Neural cell (in vitro differentiated cells): Measurements from ENCODE around the gene KSR2. TPM values are rescaled to one million over a fixed set of nuclear protein-coding genes. Genes with fewer than 3 reads are reported as not detected.

Experiments used
- H2AFZ ChIP-seq: fragments of 200-600, 300-800 bp; sonication (generic), shearing (Covaris generic); 2 replicates; pipeline ENCODE4 v1.6.0; 2014; ENCODE audit warnings: low read depth, mild to moderate bottlenecking, antibody characterized with exemption, low read length, moderate library complexity
- H3F3A ChIP-seq: fragments of 200-600 bp; shearing (Covaris generic); 2 replicates; pipeline ENCODE4 v1.6.1; 2016; ENCODE audit warnings: mild to moderate bottlenecking, moderate library complexity, mixed read lengths, antibody characterized with exemption, low read length; ENCODE audit not compliant: insufficient read depth, poor library complexity, severe bottlenecking
- H3K27ac ChIP-seq: fragments of 200-600, 300-800 bp; sonication (generic), shearing (Covaris generic); 2 replicates; pipeline ENCODE4 v1.5.1; 2014; ENCODE audit warnings: mild to moderate bottlenecking, low read length, moderate library complexity
- H3K27me3 ChIP-seq: fragments of 300-800, 200-600 bp; sonication (generic), shearing (Covaris generic); 2 replicates; pipeline ENCODE4 v1.6.0; 2014; ENCODE audit warnings: mild to moderate bottlenecking, low read depth, low read length, moderate library complexity; ENCODE audit not compliant: insufficient read depth
- H3K36me3 ChIP-seq: fragments of 300-800, 200-600 bp; sonication (generic), shearing (Covaris generic); 2 replicates; pipeline ENCODE4 v1.5.1; 2014; ENCODE audit warnings: mild to moderate bottlenecking, antibody characterized with exemption, low read length, moderate library complexity; ENCODE audit not compliant: insufficient read depth
- H3K4me2 ChIP-seq: fragments of 300-800, 200-600 bp; sonication (generic), shearing (Covaris generic); 2 replicates; pipeline ENCODE4 v1.6.0; 2014; ENCODE audit warnings: mild to moderate bottlenecking, low read length
- H3K4me3 ChIP-seq: fragments of 300-800, 200-600 bp; sonication (generic), shearing (Covaris generic); 2 replicates; pipeline ENCODE4 v1.5.1; 2014; ENCODE audit warnings: mild to moderate bottlenecking, low read length, moderate library complexity
- H3K79me2 ChIP-seq: fragments of 200-600 bp; shearing (Covaris generic); replicated peaks from 2 replicates; pipeline ENCODE4 v1.6.0; 2014; ENCODE audit warnings: mild to moderate bottlenecking, low read length, moderate library complexity; ENCODE audit not compliant: insufficient read depth
- H3K9ac ChIP-seq: fragments of 300-800, 200-600 bp; sonication (generic), shearing (Covaris generic); 2 replicates; pipeline ENCODE4 v1.6.1; 2016; ENCODE audit warnings: mild to moderate bottlenecking, low read length, mixed read lengths
- H3K9me2 ChIP-seq: fragments of 200-600 bp; shearing (Covaris generic); 2 replicates; pipeline ENCODE4 v1.6.1; 2016; ENCODE audit warnings: mild to moderate bottlenecking, low read length, mixed read lengths; ENCODE audit not compliant: insufficient read depth
- H3K9me3 ChIP-seq: fragments of 200-600, 300-800 bp; sonication (generic), shearing (Covaris generic); 2 replicates; pipeline ENCODE4 v1.6.1; 2016; ENCODE audit warnings: mild to moderate bottlenecking, mixed run types, low read length, moderate library complexity, mixed read lengths
- H4K20me1 ChIP-seq: fragments of 200-600 bp; shearing (Covaris generic); 2 replicates; pipeline ENCODE4 v1.6.1; 2016; ENCODE audit warnings: mild to moderate bottlenecking, mixed run types; ENCODE audit not compliant: insufficient read depth
- CTCF ChIP-seq: fragments of 450-650 bp; IDR thresholded peaks from 2 replicates; pipeline ENCODE4 v1.5.1; 2014; ENCODE audit warnings: antibody characterized with exemption, mild to moderate bottlenecking, moderate library complexity; ENCODE audit not compliant: poor library complexity, severe bottlenecking
- EP300 ChIP-seq: fragments of 450-650 bp; conservative IDR thresholded peaks from 2 replicates; pipeline ENCODE4 v1.6.1; 2014; ENCODE audit warnings: antibody characterized with exemption, mild to moderate bottlenecking, moderate library complexity; ENCODE audit not compliant: poor library complexity, severe bottlenecking
- EZH2 ChIP-seq: fragments of 200-600, 300-800 bp; shearing (Covaris generic), sonication (generic); IDR thresholded peaks from 2 replicates; pipeline ENCODE4 v1.6.1; 2014; ENCODE audit warnings: antibody characterized with exemption, low read length, borderline replicate concordance, mild to moderate bottlenecking; ENCODE audit not compliant: insufficient read depth, poor library complexity, severe bottlenecking
- MXI1 ChIP-seq: fragments of 450-650 bp; conservative IDR thresholded peaks from 2 replicates; pipeline ENCODE4 v1.6.1; 2014; ENCODE audit warnings: antibody characterized with exemption, mild to moderate bottlenecking; ENCODE audit not compliant: poor library complexity, severe bottlenecking
- POLR2AphosphoS5 ChIP-seq: IDR thresholded peaks from 2 replicates; pipeline ENCODE4 v1.6.1; 2012
- RAD21 ChIP-seq: fragments of 450-650 bp; conservative IDR thresholded peaks from 2 replicates; pipeline ENCODE4 v1.6.1; 2014; ENCODE audit warnings: antibody characterized with exemption, mild to moderate bottlenecking, moderate library complexity
- REST ChIP-seq: IDR thresholded peaks from 2 replicates; pipeline ENCODE4 v1.6.1; 2012; ENCODE audit warnings: borderline replicate concordance
- SMC3 ChIP-seq: fragments of 450-650 bp; conservative IDR thresholded peaks from 2 replicates; pipeline ENCODE4 v1.6.1; 2014; ENCODE audit warnings: antibody characterized with exemption, mild to moderate bottlenecking, moderate library complexity; ENCODE audit not compliant: poor library complexity
- TAF1 ChIP-seq: IDR thresholded peaks from 2 replicates; pipeline ENCODE4 v1.6.1; 2012; ENCODE audit warnings: low read depth
- polyA plus RNA-seq: library from polyadenylated mRNA; depleted of rRNA; stranded (reverse); fragments of >200 nt; gene quantifications from 2 replicates; pipeline ENCODE4 v1.2.3, GENCODE V29; 2014

Gene KSR2
- polyA plus RNA-seq, 1 donor from 2014 or later = 3.0 TPM

- no peaks in the 10 kb centered on the region for H3K27me3 ChIP-seq
- H3K9me3 ChIP-seq = no peaks in the 10 kb centered on the region
- H2AFZ ChIP-seq = no peak overlapping the region
- H3K79me2 ChIP-seq = no peaks in the 10 kb centered on the region
- no peak overlapping the region for H3K4me2 ChIP-seq
- no peaks in the 10 kb centered on the region for H3K9me2 ChIP-seq
- TF ChIP-seq SMC3 (no peak), REST (no peak), EP300 (peak; percentile 25), CTCF (no peak), MXI1 (no peak)
- H3K36me3 ChIP-seq = peaks cover 12% of the 10 kb centered on the region
- H3F3A ChIP-seq = no peaks in the 10 kb centered on the region
- H3K27ac ChIP-seq = peak overlapping the region; percentile 61
- no peak overlapping the region for H3K4me3 ChIP-seq
- peak overlapping the region; percentile 19 for H3K9ac ChIP-seq
- no peaks in the 10 kb centered on the region for H4K20me1 ChIP-seq
Measured at GRCh38 chr12:117551665-117552064, 417.1 kb downstream of the KSR2 start.

GRCh38 chr12:117547209-117547608 lies 421.6 kb downstream of the KSR2 start:
- H3K4me2 ChIP-seq = no peak overlapping the region
- no peak overlapping the region for H3K27ac ChIP-seq
- TF ChIP-seq RAD21 = no peak
- no peak for TF ChIP-seq CTCF
- TF ChIP-seq TAF1 = no peak
- TF ChIP-seq REST = no peak
- no peak for TF ChIP-seq EP300
- TF ChIP-seq MXI1 = no peak
- no peak for TF ChIP-seq EZH2
- no peak for TF ChIP-seq POLR2AphosphoS5
- TF ChIP-seq SMC3 = no peak
- no peaks in the 10 kb centered on the region for H3F3A ChIP-seq
- no peaks in the 10 kb centered on the region for H3K79me2 ChIP-seq
- no peaks in the 10 kb centered on the region for H3K9me2 ChIP-seq
- no peak overlapping the region for H3K4me3 ChIP-seq
- no peaks in the 10 kb centered on the region for H4K20me1 ChIP-seq
- H3K36me3 ChIP-seq = no peaks in the 10 kb centered on the region
- H3K9ac ChIP-seq = no peak overlapping the region
- no peak overlapping the region for H2AFZ ChIP-seq
- H3K27me3 ChIP-seq = no peaks in the 10 kb centered on the region
- peaks cover 9% of the 10 kb centered on the region for H3K9me3 ChIP-seq
